OCI-LY7 (cell line): Measurements from ENCODE around the gene RECQL. TPM values are rescaled to one million over a fixed set of nuclear protein-coding genes. Genes with fewer than 3 reads are reported as not detected.

Source experiments
- BruUV-seq: library from RNA; stranded (reverse); fragments of 400-500 nt; replicated peaks from 2 replicates; lab custom pipeline; 2021; lab: Mats Ljungman, UMichigan
- CTCF ChIA-PET: fragments of 300-600 bp; sonication (Branson Sonifier 250); formaldehyde crosslinking; loops from one replicate; lab custom pipeline; 2022; ENCODE audit warnings: antibody characterized with exemption; ENCODE audit not compliant: unreplicated experiment; lab: Charles Lee
- POLR2A ChIA-PET: fragments of 300-600 bp; sonication (Branson Sonifier 250); formaldehyde crosslinking; loops from one replicate; lab custom pipeline; 2022; ENCODE audit warnings: antibody characterized with exemption; lab: Charles Lee
- DNase-seq: peaks from one replicate; pipeline ENCODE4 v3.0.0-alpha.2; 2015; ENCODE audit warnings: low spot score
- H2AFZ ChIP-seq: fragments of 200-600 bp; sonication (generic), shearing (Covaris generic); 2 replicates; pipeline ENCODE4 v1.6.1; 2014; ENCODE audit warnings: mild to moderate bottlenecking, antibody characterized with exemption, low read length, moderate library complexity
- H3K27ac ChIP-seq: fragments of 200-600 bp; sonication (generic); 2 replicates; pipeline ENCODE4 v1.5.1; 2014; ENCODE audit warnings: mixed run types, low read depth, mild to moderate bottlenecking, moderate library complexity, low read length, inconsistent platforms; ENCODE audit not compliant: poor library complexity, severe bottlenecking
- H3K36me3 ChIP-seq: fragments of 200-600 bp; sonication (generic); 2 replicates; pipeline ENCODE4 v1.6.1; 2014; ENCODE audit warnings: mild to moderate bottlenecking, antibody characterized with exemption, low read length, moderate library complexity, mixed read lengths; ENCODE audit not compliant: insufficient read depth
- H3K4me1 ChIP-seq: fragments of 200-600 bp; sonication (generic); 2 replicates; pipeline ENCODE4 v1.5.1; 2014; ENCODE audit warnings: mild to moderate bottlenecking, low read length; ENCODE audit not compliant: insufficient read depth, poor library complexity, severe bottlenecking
- H3K4me2 ChIP-seq: fragments of 200-600 bp; sonication (generic); 2 replicates; pipeline ENCODE4 v1.6.1; 2014; ENCODE audit warnings: mild to moderate bottlenecking, low read length
- H3K4me3 ChIP-seq: fragments of 200-600 bp; sonication (generic); 2 replicates; pipeline ENCODE4 v1.5.1; 2014; ENCODE audit warnings: mild to moderate bottlenecking, low read depth, low read length; ENCODE audit not compliant: poor library complexity, severe bottlenecking
- H3K79me2 ChIP-seq: fragments of 200-600 bp; sonication (generic); 2 replicates; pipeline ENCODE4 v1.6.1; 2016; ENCODE audit warnings: low read depth, mild to moderate bottlenecking, low read length, moderate library complexity, mixed read lengths; ENCODE audit not compliant: insufficient read depth
- H3K9me2 ChIP-seq: fragments of 200-600 bp; sonication (generic); 2 replicates; pipeline ENCODE4 v1.6.1; 2016; ENCODE audit warnings: mild to moderate bottlenecking, low read length, mixed read lengths; ENCODE audit not compliant: insufficient read depth
- H3K9me3 ChIP-seq: fragments of 200-600 bp; sonication (generic); 2 replicates; pipeline ENCODE4 v1.6.1; 2014; ENCODE audit warnings: mild to moderate bottlenecking, mixed run types, low read length, mixed read lengths
- H4K20me1 ChIP-seq: fragments of 200-600 bp; sonication (generic); 2 replicates; pipeline ENCODE4 v1.6.1; 2014; ENCODE audit warnings: mild to moderate bottlenecking, antibody characterized with exemption, low read length, moderate library complexity, mixed read lengths; ENCODE audit not compliant: insufficient read depth
- CTCF ChIP-seq: fragments of 200-600 bp; sonication (generic); conservative IDR thresholded peaks from 2 replicates; pipeline ENCODE4 v1.5.1; 2014; ENCODE audit warnings: mild to moderate bottlenecking, antibody characterized with exemption, low read length, moderate library complexity, mixed read lengths
- EZH2phosphoT487 ChIP-seq: fragments of 200-600 bp; sonication (generic); IDR thresholded peaks from 2 replicates; pipeline ENCODE4 v1.6.1; 2018; ENCODE audit warnings: low read depth, borderline replicate concordance, mild to moderate bottlenecking, mixed run types, antibody characterized with exemption, low read length, moderate library complexity, mixed read lengths
- intact Hi-C: fragments of 100-400 bp; cut with micrococcal nuclease; formaldehyde crosslinking; loops from one replicate; pipeline ENCODE4 v1.10.0; 2022; ENCODE audit not compliant: unreplicated experiment
- total RNA-seq, 2 experiments: library from RNA; depleted of rRNA in 1 of 2; stranded (reverse); fragments of >200 nt in 1 of 2; shearing (Covaris generic) in 1 of 2; gene quantifications; 2 replicates each; pipeline ENCODE4 v1.2.3, GENCODE V29; 2014 to 2022

RECQL gene
- total RNA-seq, 2 experiments from 2014 or later: 53.1 to 72.8 TPM

GRCh38 chr12:21502872-21503271 is 1.4 kb upstream of the RECQL start:
- peak overlapping the region; percentile 83 for H3K4me2 ChIP-seq
- CTCF ChIA-PET: no interaction called here
- no peak for DNase-seq
- peaks cover 21% of the 10 kb centered on the region for H3K36me3 ChIP-seq
- H3K4me3 ChIP-seq: peak overlapping the region; percentile 99
- intact Hi-C loops: no loop called here
- no peak overlapping the region for H2AFZ ChIP-seq
- no peaks in the 10 kb centered on the region for H3K9me2 ChIP-seq
- peaks cover 89% of the 10 kb centered on the region for H3K79me2 ChIP-seq
- peaks cover 20% of the 10 kb centered on the region; the same call in 1 of the 2 replicates for H4K20me1 ChIP-seq
- no peak for TF ChIP-seq EZH2phosphoT487
- TF ChIP-seq CTCF: no peak
- H3K4me1 ChIP-seq: peaks cover 31% of the 10 kb centered on the region
- H3K27ac ChIP-seq: no peak overlapping the region
- H3K9me3 ChIP-seq: no peaks in the 10 kb centered on the region
- BruUV-seq: TSS peak; percentile 62
- POLR2A ChIA-PET: interaction anchor here (0.9 to 1.4 kb wide), 3 partner anchors 9 to 969 kb away, joined by 3 to 6 read pairs (median 4); no protein-coding TSS in a partner anchor

- H4K20me1 ChIP-seq: peaks cover 20% of the 10 kb centered on the region; the same call in 1 of the 2 replicates
- ChIA-PET POLR2A (interaction anchor here (0.6 to 1.6 kb wide), 10 partner anchors 10 to 970 kb away, joined by 3 to 10 read pairs (median 4); partner anchors contain the start of genes LDHB, PYROXD1 and SPX), CTCF (no interaction called here)
- H2AFZ ChIP-seq: peak overlapping the region; percentile 95
- peaks cover 21% of the 10 kb centered on the region for H3K36me3 ChIP-seq
- no peaks in the 10 kb centered on the region for H3K9me3 ChIP-seq
- H3K4me1 ChIP-seq: peaks cover 31% of the 10 kb centered on the region
- H3K9me2 ChIP-seq: no peaks in the 10 kb centered on the region
- H3K27ac ChIP-seq: peak overlapping the region; percentile 82
- peak overlapping the region; percentile 99 for H3K4me3 ChIP-seq
- TF ChIP-seq EZH2phosphoT487 (no peak), CTCF (no peak)
- no TSS peak for BruUV-seq
- peak; percentile 24 for DNase-seq
- peaks cover 83% of the 10 kb centered on the region for H3K79me2 ChIP-seq
- intact Hi-C loops: no loop called here
- H3K4me2 ChIP-seq: peak overlapping the region; percentile 83
Observed at GRCh38 chr12:21502164-21502496, 695 bp upstream of the RECQL start.

GRCh38 chr12:21500786-21501257 is 613 bp downstream of the RECQL start:
- Histone ChIP-seq H3K79me2 (peaks cover 70% of the 10 kb centered on the region), H3K9me3 (no peaks in the 10 kb centered on the region), H3K4me1 (peaks cover 31% of the 10 kb centered on the region), H3K4me2 (peak overlapping the region; percentile 86), H3K36me3 (peaks cover 35% of the 10 kb centered on the region), H3K9me2 (no peaks in the 10 kb centered on the region), H3K27ac (peak overlapping the region; percentile 82), H3K4me3 (peak overlapping the region; percentile 99), H2AFZ (peak overlapping the region; percentile 95), H4K20me1 (peaks cover 20% of the 10 kb centered on the region; the same call in 1 of the 2 replicates)
- intact Hi-C loops: loop anchor here (1.0 to 2.0 kb wide), 2 partner anchors 64 to 156 kb away; partner anchors contain the start of genes LDHB and PYROXD1
- ChIA-PET CTCF (no interaction called here), POLR2A (interaction anchor here (0.5 to 1.6 kb wide), 5 partner anchors 11 to 156 kb away, joined by 3 to 10 read pairs (median 4); partner anchors contain the start of gene LDHB)
- peak; percentile 55 for DNase-seq
- TSS peak; percentile 71 for BruUV-seq
- TF ChIP-seq CTCF (no peak), EZH2phosphoT487 (no peak)
